ENCODE results near the gene MED13.

GRCh38 chr17:61970030-61970429 lies 95.0 kb downstream of the MED13 start:
- no peak for TF ChIP-seq CTCF (IDR thresholded peaks at IDR 0.05)
- TF ChIP-seq POLR2A (IDR thresholded peaks at IDR 0.05) = no peak
